ACHN (cell line): ENCODE results near the gene SNX9.

Source experiments
- DNase-seq: peaks from one replicate; pipeline ENCODE4 v3.0.0-alpha.2; 2015
- in situ Hi-C: cut with HindIII; loops from 2 replicates; pipeline ENCODE4 v1.10.0; 2017; ENCODE audit warnings: low sequenced_read_pairs, low pct_ligation_motif_present, low pct_unique_long_range_greater_than_20kb

SNX9 gene

GRCh38 chr6:157978021-157978783 is 155.2 kb downstream of the SNX9 start:
- no peak for DNase-seq
- in situ Hi-C loops: no loop called here

- in situ Hi-C loops: no loop called here
- no peak for DNase-seq
Measured at GRCh38 chr6:157980288-157981131, 157.5 kb downstream of the SNX9 start.

- DNase-seq: no peak
- in situ Hi-C loops: no loop called here
Measured at GRCh38 chr6:157981132-157981394, 158.0 kb downstream of the SNX9 start.

- peak; percentile 73 for DNase-seq
- in situ Hi-C loops: no loop called here
Measured at GRCh38 chr6:157981395-157982101, 158.5 kb downstream of the SNX9 start, which contains the start of gene SYNJ2. SYNJ2 (plus strand) TSS chr6:157981863; CDS start chr6:157981962, 99 bp downstream.

GRCh38 chr6:157982102-157982562 is 159.1 kb downstream of the SNX9 start:
- in situ Hi-C loops: no loop called here
- DNase-seq: peak; percentile 42

GRCh38 chr6:157982563-157983405 is 159.7 kb downstream of the SNX9 start:
- DNase-seq: no peak
- in situ Hi-C loops: no loop called here

- DNase-seq: no peak
- in situ Hi-C loops: no loop called here
Measured at GRCh38 chr6:157983406-157984119, 160.5 kb downstream of the SNX9 start.

GRCh38 chr6:157984128-157984527 is 161.1 kb downstream of the SNX9 start:
- no peak for DNase-seq
- in situ Hi-C loops: no loop called here

GRCh38 chr6:157984686-157985225 is 161.7 kb downstream of the SNX9 start:
- no peak for DNase-seq
- in situ Hi-C loops: no loop called here

GRCh38 chr6:157985378-157986155 is 162.5 kb downstream of the SNX9 start:
- in situ Hi-C loops: no loop called here
- no peak for DNase-seq

- in situ Hi-C loops: no loop called here
- no peak for DNase-seq
Measured at GRCh38 chr6:157987788-157988699, 165.0 kb downstream of the SNX9 start.

GRCh38 chr6:157988700-157989063 is 165.6 kb downstream of the SNX9 start:
- no peak for DNase-seq
- in situ Hi-C loops: no loop called here

- DNase-seq: peak; percentile 71
- in situ Hi-C loops: no loop called here
Measured at GRCh38 chr6:157989541-157990289, 166.7 kb downstream of the SNX9 start.

- no peak for DNase-seq
- in situ Hi-C loops: no loop called here
Measured at GRCh38 chr6:157990321-157991066, 167.4 kb downstream of the SNX9 start.

- in situ Hi-C loops: no loop called here
- DNase-seq: no peak
Measured at GRCh38 chr6:157991067-157991432, 168.0 kb downstream of the SNX9 start.
